ENCODE data around the gene PTGER1. TPM values are rescaled to one million over a fixed set of nuclear protein-coding genes. Genes with fewer than 3 reads are reported as not detected.
A peak's percentile ranks its signal among the peaks of the same experiment; 100 is the strongest.

PTGER1 gene
- total RNA-seq, 1 donor from 2014 or later: 0.91 TPM

DNA sequence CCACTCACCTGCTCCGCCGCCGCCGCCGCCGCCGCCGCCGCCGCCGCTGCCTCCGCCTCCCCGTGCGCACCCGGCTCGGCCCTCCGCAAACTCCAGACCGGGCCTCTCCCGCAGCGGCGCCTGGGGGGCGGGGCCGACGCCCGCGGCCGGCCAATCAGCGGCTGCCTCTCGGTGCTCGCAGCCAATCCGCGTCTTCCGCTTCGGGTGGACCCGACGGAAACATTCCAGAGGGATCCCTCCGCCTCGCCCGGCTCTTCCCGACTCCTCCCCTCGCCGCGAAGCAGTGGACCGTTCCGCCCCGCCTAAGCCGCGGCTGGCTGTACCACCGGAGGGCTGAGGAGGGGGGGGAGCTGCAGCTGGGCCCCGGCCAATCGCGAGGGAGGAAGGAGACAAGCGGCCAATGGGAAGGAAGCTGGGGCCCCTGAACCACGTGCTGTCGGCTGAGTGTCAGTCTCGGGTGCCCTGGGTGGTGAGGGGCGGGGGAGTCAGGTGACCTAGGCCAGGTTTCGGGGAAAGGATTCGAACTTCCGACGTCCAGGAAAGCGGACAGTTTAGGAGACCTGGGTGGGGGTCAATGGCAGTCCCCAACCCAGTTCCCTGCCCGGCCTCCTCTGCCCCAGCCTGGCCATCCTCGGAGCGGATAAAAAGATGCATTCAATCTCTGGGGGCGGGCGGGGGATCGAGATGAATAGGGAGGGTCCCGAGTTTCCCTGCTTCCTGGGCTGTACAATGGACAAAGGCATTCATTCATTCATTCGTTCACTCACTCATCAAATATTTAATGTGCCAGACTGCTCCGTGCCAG is 21.1 kb upstream of the PTGER1 start, which contains the start of gene GIPC1:
Gene GIPC1, minus strand, starts transcription at position 99 of the 805 bp plus-strand sequence. CDS start 13,151 bp downstream, outside the sequence.
- Histone ChIP-seq H3K4me3 (ENCODE audit: insufficient read depth, low read depth, low read length) (peak within 1 kb of the TSS; percentile 85), H4K20me1 (ENCODE audit: insufficient read depth, low read length) (peaks cover 28% of the 10 kb centered on the region), H3K9ac (ENCODE audit: low read length) (peak within 1 kb of the TSS; percentile 85), H3K79me2 (ENCODE audit: insufficient read depth, low read length) (peaks cover 37% of the 10 kb centered on the region), H3K4me1 (ENCODE audit: insufficient read depth, low read length) (peaks cover 16% of the 10 kb centered on the region), H3K36me3 (ENCODE audit: insufficient read depth, low read length) (no peaks in the 10 kb centered on the region), H3K9me3 (ENCODE audit: insufficient read depth, low read depth, low read length) (no peaks in the 10 kb centered on the region), H3K27me3 (ENCODE audit: insufficient read depth, low read length) (no peaks in the 10 kb centered on the region), H2AFZ (ENCODE audit: low read depth, low read length) (peak within 1 kb of the TSS; percentile 60), H3K27ac (ENCODE audit: low read depth, low read length) (peak within 1 kb of the TSS; percentile 26), H3K4me2 (ENCODE audit: low read length) (peak within 1 kb of the TSS; percentile 99)
- DNase-seq (ENCODE audit: low read depth) (peak; percentile 98), FAIRE-seq (no peak)
- Mint-ChIP-seq H3K27me3 (ENCODE audit: low read depth, unreplicated experiment) (no peaks in the 10 kb centered on the region), H3K36me3 (ENCODE audit: low read depth, unreplicated experiment) (peaks cover 9% of the 10 kb centered on the region), H3K9me3 (ENCODE audit: unreplicated experiment) (no peaks in the 10 kb centered on the region), H3K4me3 (ENCODE audit: unreplicated experiment) (peak within 1 kb of the TSS; percentile 92), H3K27ac (ENCODE audit: unreplicated experiment) (peak within 1 kb of the TSS; percentile 58), H3K4me1 (ENCODE audit: low read depth, unreplicated experiment) (peaks cover 11% of the 10 kb centered on the region)
- TF ChIP-seq CTCF (IDR thresholded peaks at IDR 0.05; ENCODE audit: insufficient read depth, low read depth, low read length): no peak
- TF ChIP-seq EZH2 (IDR thresholded peaks at IDR 0.05; ENCODE audit: insufficient read depth, low read length): no peak

GRCh38 chr19:14495672-14496028 is 20.5 kb upstream of the PTGER1 start:
- Mint-ChIP-seq H3K36me3 (ENCODE audit: low read depth, unreplicated experiment) (peaks cover 9% of the 10 kb centered on the region), H3K27ac (ENCODE audit: unreplicated experiment) (no peak overlapping the region), H3K9me3 (ENCODE audit: unreplicated experiment) (no peaks in the 10 kb centered on the region), H3K4me3 (ENCODE audit: unreplicated experiment) (peak overlapping the region; percentile 92), H3K27me3 (ENCODE audit: low read depth, unreplicated experiment) (no peaks in the 10 kb centered on the region), H3K4me1 (ENCODE audit: low read depth, unreplicated experiment) (peaks cover 11% of the 10 kb centered on the region)
- H3K4me1 ChIP-seq (ENCODE audit: insufficient read depth, low read length): peaks cover 16% of the 10 kb centered on the region
- DNase-seq (ENCODE audit: low read depth) (no peak), FAIRE-seq (no peak)
- H3K27me3 ChIP-seq (ENCODE audit: insufficient read depth, low read length): no peaks in the 10 kb centered on the region
- no peaks in the 10 kb centered on the region for H3K9me3 ChIP-seq (ENCODE audit: insufficient read depth, low read depth, low read length)
- peak overlapping the region; percentile 85 for H3K4me3 ChIP-seq (ENCODE audit: insufficient read depth, low read depth, low read length)
- TF ChIP-seq CTCF (IDR thresholded peaks at IDR 0.05; ENCODE audit: insufficient read depth, low read depth, low read length) (no peak), EZH2 (IDR thresholded peaks at IDR 0.05; ENCODE audit: insufficient read depth, low read length) (no peak)
- H3K79me2 ChIP-seq (ENCODE audit: insufficient read depth, low read length): peaks cover 37% of the 10 kb centered on the region
- H2AFZ ChIP-seq (ENCODE audit: low read depth, low read length): no peak overlapping the region
- no peaks in the 10 kb centered on the region for H3K36me3 ChIP-seq (ENCODE audit: insufficient read depth, low read length)
- H3K9ac ChIP-seq (ENCODE audit: low read length): peak overlapping the region; percentile 85
- peaks cover 28% of the 10 kb centered on the region for H4K20me1 ChIP-seq (ENCODE audit: insufficient read depth, low read length)
- peak overlapping the region; percentile 26 for H3K27ac ChIP-seq (ENCODE audit: low read depth, low read length)
- H3K4me2 ChIP-seq (ENCODE audit: low read length): peak overlapping the region; percentile 99
